HG02885 (cell line): ENCODE measurements around the gene HELZ.
"Not testable (repeated sequence)": the region's sequence is repeated elsewhere in the genome, so short reads cannot be mapped to it uniquely, and the experiment has no call there.

Source experiments
- ATAC-seq: cut with Tn5 transposase; IDR thresholded peaks from one replicate; pipeline ENCODE4 v1.9.1; 2021; ENCODE audit warnings: mild to moderate bottlenecking; ENCODE audit not compliant: unreplicated experiment, poor library complexity

HELZ gene, protein sequence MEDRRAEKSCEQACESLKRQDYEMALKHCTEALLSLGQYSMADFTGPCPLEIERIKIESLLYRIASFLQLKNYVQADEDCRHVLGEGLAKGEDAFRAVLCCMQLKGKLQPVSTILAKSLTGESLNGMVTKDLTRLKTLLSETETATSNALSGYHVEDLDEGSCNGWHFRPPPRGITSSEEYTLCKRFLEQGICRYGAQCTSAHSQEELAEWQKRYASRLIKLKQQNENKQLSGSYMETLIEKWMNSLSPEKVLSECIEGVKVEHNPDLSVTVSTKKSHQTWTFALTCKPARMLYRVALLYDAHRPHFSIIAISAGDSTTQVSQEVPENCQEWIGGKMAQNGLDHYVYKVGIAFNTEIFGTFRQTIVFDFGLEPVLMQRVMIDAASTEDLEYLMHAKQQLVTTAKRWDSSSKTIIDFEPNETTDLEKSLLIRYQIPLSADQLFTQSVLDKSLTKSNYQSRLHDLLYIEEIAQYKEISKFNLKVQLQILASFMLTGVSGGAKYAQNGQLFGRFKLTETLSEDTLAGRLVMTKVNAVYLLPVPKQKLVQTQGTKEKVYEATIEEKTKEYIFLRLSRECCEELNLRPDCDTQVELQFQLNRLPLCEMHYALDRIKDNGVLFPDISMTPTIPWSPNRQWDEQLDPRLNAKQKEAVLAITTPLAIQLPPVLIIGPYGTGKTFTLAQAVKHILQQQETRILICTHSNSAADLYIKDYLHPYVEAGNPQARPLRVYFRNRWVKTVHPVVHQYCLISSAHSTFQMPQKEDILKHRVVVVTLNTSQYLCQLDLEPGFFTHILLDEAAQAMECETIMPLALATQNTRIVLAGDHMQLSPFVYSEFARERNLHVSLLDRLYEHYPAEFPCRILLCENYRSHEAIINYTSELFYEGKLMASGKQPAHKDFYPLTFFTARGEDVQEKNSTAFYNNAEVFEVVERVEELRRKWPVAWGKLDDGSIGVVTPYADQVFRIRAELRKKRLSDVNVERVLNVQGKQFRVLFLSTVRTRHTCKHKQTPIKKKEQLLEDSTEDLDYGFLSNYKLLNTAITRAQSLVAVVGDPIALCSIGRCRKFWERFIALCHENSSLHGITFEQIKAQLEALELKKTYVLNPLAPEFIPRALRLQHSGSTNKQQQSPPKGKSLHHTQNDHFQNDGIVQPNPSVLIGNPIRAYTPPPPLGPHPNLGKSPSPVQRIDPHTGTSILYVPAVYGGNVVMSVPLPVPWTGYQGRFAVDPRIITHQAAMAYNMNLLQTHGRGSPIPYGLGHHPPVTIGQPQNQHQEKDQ (N-terminal part only)

DNA sequence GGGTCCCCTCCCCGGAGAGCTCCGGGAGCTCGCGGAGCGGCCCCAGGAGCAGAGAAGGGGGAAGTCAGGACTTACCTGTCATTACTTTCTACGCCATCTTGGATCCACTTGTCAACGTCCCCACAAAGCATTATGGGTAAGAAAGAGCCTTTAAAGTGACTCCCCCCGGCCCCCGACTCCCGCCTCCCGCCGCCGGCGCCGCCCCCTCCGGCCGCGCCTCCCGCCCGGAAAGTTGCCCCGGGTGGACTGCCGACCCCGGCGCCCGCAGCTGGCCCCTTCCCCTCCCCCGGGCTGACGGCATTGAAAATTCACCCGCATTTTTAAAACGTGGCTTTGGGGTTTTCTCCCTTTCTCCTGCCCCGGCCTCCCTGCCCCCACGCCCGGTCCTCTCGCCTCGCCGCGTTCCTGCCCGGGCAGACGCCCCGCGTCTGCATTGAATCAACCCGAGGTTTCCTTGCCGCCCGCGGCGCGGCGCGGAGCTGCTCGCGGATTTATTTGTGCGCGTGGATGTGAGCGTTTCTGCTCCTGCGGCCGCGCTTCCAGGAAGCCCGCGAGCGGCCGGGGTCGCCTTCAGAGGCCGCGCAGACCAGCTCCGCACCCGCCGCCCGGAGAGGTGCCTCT lies at the start of gene HELZ:
HELZ (minus strand) TSS at position 124 of the 621 bp plus-strand sequence. CDS start 26,392 bp downstream, outside the sequence.
- ATAC-seq: peak; percentile 61

DNA sequence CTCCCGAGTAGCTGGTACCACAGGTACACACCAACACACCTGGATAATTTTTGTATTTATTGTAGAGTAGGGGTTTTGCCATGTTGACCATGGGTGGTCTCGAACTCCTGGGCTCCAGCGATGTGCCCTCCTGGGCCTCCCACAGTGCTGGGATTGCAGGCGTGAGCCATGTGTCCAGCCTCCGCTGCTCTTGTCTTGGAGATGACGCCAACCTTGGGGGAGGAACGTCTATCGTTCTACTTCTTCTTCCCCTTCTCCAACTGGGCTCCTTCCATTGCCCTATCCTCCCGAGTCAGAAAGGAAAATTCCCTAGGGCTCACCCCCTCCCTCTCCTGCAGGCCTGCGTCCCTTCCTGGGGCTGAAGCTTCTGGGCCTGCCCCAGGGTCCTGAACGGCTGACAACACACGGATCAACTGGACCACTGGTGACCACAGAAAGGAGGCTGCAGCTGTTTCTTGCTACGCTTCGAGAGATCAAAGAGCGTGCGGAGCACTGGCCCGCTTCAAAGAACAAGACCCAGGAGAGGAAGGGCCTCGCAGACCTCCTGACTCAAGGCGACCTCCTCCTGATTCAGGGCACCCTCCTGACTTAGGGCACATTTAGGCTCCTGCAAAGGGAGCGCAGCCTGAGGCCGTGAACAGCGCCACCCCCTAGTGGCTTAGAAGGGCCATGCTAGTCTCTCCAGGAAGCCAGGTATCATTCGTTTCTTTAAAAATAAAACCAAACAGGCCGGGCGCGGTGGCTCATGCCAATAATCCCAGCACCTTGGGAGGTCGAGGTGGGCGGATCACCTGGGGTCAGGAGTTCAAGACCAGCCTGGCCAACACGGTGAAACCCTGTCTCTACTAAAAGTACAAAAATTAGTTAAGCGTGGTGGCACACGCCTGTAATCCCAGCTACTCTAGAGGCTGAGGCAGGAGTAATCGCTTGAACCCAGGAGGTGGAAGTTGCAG lies 48.5 kb upstream of the HELZ start:
- ATAC-seq: peak; percentile 76

DNA sequence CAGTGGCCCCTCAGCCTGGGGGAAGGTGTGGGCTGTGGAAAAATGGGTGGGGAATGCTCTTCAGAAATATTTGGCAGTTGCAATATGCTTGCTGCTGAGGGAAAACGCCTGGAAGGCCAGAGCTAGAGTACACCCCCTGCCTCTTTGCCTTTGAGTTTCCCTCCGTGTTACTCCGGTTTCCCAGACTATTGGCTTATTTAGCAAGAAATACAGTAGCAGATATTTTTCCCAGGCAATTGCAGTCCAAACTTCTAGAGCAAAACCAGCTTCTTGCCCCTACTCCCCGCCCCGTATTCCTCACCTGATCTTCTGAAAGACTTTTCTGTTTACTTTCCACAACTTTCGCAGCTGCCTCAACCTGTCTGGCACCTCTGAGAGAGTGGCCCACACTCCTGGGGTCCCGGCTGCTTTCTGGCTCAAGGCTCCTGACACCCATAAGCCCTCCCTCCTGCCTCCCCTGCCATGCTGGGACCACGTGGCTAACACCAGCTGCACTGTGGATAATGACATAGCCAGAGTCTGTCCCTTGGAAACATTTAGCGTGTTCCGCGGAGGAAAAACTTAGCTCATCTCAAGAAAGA lies 45.8 kb upstream of the HELZ start:
- no peak for ATAC-seq

DNA sequence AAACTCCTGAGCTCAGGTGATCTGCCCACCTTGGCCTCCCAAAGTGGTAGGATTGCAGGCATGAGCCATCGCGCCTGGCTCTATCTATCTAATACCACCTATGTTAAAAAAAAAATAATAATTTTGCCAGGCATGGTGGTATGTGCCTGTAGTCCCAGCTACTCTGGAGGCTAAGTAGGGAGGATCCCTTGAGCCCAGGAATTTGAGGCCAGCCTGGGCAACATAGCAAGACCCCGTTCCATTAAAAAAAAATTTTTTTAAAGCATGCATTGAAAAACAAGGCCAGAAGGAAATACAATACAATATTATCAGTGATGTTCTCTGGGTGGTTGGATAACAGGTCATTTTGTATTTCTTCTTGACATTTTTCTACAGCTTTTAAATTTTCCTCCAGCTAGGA lies 45.2 kb upstream of the HELZ start:
- ATAC-seq: no peak

DNA sequence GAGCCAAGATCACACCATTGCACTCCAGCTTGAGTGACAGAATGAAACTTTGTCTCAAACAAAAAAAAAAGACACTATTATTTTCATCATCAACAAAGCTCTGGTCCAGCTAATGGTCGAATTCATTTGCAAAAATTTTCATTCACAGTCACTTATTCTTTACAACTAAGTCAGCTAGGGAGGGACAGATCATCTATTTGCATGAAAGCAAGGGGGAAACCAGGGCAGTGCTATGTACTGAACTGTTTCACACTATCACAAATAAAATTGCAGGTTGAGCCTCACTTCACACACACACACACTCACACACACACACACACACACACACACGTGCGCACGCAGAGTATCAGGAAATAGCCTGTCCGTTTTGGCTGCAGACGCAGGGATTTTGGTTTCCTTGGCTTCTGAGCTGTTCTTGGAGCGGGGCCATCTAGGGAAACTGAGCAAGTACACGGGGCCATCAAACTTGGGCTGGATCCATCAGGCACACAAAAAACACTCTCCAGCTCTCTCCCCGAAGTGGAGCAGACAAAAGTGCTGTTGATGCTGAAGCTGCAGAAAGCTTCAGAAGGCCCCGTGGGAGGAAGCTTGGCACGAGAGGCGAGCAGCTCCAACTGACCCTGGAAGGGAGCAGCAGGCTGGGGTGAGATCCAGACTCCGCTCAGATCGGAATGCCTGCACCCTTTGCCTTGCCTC lies 44.3 kb upstream of the HELZ start:
- ATAC-seq: no peak

DNA sequence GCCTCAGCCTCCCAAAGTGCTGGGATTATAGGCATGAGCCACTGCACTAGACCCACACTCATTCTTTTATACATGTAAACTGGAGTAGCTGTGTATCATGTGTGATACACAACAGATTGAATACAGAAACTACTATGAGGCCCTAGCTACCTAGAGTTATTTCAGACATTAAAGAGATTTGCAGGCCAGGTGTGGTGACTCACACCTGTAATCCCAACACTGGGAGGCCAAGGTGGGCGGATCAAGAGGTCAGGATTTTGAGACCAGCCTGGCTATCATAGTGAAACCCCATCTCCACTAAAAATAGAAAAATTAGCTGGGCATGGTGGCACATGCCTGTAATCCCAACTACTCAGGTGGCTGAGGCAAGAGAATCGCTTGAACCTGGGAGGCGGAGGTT lies 41.8 kb upstream of the HELZ start:
- not testable (repeated sequence) for ATAC-seq

DNA sequence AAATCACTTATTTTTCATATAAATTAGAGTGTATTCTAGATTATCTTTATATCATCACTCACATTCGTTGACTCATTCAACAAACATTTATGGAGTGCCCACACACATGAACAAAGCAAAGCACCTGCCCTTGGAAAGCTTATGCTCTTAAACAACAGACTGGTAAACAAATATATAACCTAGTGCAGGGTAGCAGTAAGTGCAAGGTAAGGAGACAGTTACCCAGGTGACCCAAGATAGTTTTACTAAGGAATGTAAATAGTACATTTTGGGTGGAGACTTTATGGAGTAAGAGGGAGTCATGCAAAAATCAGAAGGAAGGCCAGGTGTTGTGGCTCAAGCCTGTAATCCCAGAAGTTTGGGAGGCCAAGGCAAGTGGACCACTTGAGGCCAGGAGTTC lies 40.4 kb upstream of the HELZ start:
- ATAC-seq: no peak

DNA sequence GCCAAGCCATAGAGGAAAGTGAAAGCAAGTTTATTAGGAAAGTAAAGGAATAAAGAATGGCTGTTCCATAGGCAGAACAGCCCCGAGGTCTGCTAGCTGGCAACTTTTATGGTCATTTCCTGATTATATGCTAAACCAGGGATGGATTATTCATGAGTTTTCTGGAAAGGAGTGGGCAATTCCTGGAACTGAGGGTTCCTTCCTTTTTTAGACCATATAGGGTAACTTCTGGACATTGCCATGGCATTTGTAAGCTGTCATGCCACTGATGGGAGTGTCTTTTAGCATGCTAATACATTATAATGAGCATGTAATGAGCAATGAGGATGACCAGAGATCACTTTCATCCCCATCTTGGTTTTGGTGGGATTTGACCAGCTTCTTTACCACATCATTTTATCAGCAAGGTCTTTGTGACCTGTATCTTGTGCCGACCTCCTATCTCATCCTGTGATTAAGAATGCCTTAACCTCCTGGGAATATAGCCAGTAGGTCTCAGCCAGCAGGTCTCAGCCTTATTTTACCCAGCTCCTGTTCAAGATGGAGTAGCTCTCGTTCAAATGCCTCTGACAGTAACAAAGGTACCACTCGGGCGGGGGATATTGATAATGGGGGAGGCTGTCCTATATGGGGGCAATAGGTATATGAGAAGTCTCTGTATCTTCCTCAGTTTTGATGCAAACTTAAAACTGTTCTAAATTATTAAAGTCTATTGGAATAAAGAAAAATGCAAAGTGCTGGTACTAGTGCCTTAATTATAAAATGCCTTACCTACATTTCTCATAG lies 38.9 kb upstream of the HELZ start:
- ATAC-seq: no peak

DNA sequence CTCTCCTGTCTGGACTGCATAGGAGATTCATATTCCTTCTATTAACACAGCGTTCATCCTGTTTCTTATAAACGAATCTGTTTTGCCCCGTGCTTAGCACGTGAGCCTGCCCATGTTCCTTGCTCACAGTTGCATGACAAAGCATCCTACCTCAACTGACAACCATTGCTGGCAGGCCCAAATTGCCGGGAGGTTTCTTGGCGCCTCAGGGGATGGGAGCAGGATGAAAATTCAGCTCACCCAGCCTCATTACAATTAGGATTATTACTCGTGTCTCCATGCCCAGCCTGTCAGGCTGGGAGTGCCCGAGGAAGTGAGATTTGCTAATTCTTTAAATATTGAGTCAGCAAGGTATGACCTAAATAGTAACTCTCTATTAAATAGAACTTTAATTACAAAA lies 36.7 kb upstream of the HELZ start:
- ATAC-seq: no peak

DNA sequence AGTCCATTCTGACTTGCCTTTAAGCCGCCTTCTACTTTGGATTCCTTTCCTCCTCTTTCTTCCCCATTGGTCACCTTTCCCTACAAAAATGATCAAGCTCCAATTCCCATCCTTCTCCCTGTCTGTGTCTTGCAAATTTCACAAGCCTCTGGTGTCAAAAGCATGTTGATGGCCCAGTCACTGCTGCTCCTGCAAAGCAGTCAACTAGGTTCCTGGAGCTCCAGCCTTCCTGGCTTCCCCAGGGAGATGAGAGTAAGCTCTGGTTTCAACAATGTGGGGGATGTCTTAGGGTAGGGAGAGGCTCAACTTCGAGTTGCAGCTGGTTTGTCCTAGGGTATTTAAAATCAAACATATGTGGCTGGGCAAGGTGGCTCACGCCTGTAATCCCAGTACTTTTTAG lies 36.1 kb upstream of the HELZ start:
- no peak for ATAC-seq

DNA sequence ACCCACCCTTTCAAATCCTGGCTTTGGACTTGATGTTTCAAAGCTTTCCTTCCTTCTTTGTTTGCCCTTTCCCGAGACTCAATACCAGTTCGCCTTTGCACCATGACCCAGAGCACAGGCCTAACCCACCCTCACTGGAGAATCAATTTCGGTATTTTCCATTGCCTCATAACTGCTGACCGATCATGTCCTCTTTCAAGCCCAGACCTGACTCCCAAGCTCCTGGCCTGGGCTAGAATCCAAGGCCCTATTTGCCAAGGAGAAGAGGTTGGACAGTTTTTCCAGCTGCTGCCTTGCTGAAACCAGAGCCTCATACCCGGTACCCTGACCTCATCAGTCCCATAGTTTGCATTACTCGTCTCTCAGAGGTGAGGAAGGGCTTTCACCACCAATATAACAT lies 35.3 kb upstream of the HELZ start:
- no peak for ATAC-seq

DNA sequence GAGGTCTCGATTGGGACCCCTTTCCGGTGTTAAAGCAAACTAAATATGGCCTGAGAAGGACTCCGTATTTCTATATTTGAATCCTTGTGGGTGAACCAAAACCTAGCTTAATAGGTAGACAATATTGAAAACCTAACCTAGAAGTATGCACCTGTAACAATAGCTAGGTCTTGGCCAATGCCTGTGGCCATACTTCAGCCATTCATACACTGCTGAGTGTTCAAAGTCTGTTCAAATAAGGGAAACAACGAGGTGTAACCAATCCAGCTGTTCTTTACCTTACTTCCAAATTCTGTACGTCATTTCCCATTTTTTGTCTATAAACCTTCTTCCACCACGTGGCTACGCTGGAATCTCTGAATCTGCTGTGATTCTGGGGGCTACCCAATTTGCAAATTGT lies 34.1 kb upstream of the HELZ start:
- no peak for ATAC-seq

DNA sequence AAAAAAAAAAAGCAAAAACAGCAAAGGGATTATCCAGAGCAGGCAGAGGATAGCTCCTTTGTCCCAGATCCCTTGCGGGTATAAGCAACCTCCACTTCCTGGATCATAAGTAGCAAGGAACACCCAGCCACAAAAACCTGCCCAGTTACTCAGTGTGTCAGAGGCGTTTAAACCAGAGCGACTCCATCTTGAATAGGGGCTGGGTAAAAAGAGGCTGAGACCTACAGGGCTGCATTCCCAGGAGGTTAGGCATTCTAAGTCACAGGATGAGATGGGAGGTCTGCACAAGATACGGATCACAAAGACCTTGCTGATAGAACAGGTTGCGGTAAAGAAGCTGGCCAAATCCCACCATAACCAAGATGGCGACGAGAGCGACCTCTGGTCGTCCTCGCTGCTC lies 33.4 kb upstream of the HELZ start:
- no peak for ATAC-seq

DNA sequence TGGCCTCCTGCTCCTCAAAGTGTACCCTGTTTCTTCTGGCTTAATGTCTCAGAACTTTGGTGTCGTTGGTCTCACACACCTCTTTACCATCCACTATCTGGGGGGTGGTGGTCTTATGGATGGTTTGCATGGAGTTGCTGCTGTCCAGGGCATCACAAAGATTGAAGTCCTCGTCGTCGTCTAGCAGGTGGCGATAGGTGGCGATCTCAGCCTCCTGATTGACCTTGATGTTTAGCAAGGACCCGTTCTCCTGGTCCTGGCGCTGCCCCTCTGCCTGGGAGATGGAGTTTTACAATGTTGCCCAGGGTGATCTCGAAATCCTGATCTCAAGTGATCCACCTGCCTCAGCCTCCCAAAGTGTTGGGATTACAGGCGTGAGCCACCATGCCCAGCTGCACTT lies 31.1 kb upstream of the HELZ start:
- ATAC-seq: no peak

DNA sequence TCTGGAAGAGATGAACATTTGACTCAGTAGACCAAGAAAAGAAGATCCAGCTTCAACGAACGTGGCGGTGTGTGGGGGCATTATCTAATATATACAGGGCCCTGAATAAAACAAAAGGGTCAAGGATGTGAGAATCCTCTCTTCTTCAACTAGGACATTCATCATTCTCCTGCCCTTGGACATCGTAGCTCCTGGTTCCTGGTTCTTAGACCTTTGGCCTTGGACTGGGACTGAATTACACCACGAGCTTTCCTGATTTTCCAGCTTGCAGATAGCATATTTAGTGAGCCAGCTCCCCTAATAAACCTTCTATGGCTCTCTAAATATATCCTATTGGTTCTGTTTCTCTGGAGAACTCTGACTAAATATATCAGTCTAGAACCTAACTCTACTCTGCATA lies 29.5 kb upstream of the HELZ start:
- no peak for ATAC-seq

DNA sequence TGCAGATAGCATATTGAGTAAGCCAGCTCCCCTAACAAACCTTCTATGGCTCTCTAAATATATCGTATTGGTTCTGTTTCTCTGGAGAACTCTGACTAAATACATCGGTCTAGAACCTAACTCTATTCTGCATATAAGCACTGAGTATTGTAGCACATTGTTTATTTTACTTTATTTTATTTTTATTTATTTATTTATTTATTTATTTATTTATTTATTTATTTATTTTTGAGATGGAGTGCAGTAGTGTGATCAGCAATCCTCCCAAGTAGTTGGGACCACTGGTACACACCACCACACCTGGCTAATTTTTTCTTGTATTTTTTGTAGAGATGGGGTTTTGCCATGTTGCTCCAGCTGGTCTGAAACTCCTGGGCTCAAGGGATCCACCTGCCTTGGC lies 28.9 kb upstream of the HELZ start:
- ATAC-seq: no peak

DNA sequence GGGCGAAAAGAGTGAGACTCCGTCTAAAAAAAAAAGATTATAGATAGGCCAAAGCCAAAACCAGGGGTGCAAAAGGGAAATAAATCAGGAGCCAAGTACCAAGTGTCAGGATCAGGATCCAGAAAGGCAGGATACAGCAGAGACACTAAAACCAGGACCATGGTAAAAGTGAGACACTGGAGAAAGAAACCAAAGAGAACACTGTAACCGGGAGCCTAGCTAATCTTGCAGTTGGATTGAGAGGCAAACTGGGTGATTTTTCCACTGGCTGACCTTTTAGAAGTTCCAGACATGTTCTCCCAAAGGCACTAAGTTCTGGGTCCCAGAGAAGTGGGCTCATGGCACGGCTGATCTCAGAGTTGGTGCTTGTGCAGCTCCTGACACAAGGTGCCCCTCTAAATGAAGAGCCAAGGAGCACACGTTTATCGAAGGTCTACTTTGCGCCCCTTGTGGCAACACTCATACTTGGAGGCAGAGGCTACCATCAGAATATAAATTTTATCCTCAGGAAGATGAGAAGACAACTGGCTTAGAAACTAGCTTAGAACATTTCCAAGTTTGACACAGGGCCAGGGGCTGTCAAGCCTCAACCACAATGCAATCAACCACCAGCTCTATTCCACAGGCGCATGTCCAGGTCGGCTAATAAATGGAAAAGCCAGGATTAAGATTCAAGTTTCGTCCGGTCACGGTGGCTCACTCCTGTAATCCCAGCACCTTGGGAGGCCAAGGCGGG lies 27.5 kb upstream of the HELZ start:
- no peak for ATAC-seq
